Measurements from ENCODE around the gene WT1.

DNA sequence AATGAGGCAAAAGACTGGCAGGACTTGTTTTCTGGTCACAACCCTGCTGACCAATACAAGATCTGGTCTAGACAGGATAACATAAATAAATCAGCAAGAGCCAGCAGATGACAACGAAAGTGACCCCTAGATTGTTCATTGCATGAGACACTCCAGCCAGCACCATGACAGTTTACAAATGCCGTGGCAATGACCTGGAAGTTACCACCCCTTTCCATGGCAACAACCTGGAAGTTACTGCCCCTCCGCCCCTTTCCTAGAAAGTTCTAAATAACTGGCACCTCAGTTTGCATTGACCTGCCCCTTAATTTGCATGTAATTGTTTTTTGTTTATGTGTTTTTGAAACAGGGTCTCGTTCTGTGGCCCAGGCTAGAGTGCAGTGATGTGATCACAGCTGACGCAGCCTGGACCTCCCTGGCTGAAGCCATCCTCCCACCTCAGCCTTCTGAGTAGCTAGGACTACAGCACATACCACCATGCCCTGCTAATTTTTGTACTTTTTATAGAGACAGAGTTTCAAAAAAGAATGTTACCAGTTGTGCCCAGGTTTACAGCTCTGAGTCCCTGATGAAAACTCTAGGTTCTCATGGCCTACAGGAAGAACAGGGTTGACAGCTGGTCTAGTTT is 38.1 kb upstream of the WT1 start:
- TF ChIP-seq CTCF (IDR thresholded peaks at IDR 0.05): no peak
- TF ChIP-seq, protein P1, sequence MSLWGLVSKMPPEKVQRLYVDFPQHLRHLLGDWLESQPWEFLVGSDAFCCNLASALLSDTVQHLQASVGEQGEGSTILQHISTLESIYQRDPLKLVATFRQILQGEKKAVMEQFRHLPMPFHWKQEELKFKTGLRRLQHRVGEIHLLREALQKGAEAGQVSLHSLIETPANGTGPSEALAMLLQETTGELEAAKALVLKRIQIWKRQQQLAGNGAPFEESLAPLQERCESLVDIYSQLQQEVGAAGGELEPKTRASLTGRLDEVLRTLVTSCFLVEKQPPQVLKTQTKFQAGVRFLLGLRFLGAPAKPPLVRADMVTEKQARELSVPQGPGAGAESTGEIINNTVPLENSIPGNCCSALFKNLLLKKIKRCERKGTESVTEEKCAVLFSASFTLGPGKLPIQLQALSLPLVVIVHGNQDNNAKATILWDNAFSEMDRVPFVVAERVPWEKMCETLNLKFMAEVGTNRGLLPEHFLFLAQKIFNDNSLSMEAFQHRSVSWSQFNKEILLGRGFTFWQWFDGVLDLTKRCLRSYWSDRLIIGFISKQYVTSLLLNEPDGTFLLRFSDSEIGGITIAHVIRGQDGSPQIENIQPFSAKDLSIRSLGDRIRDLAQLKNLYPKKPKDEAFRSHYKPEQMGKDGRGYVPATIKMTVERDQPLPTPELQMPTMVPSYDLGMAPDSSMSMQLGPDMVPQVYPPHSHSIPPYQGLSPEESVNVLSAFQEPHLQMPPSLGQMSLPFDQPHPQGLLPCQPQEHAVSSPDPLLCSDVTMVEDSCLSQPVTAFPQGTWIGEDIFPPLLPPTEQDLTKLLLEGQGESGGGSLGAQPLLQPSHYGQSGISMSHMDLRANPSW (CRISPR knock-in tag; conservative IDR thresholded peaks at IDR 0.05; ENCODE audit: low read depth): no peak
- TF ChIP-seq SMAD4 (CRISPR knock-in tag; IDR thresholded peaks at IDR 0.05): no peak
- TF ChIP-seq JUN (CRISPR knock-in tag; IDR thresholded peaks at IDR 0.05): no peak
- TF ChIP-seq OVOL2 (CRISPR knock-in tag; IDR thresholded peaks at IDR 0.05; ENCODE audit: borderline replicate concordance): no peak
- no peak for TF ChIP-seq MAX (CRISPR knock-in tag; IDR thresholded peaks at IDR 0.05)
- TF ChIP-seq TP53 (CRISPR knock-in tag; IDR thresholded peaks at IDR 0.05): no peak
- TF ChIP-seq, protein P2, sequence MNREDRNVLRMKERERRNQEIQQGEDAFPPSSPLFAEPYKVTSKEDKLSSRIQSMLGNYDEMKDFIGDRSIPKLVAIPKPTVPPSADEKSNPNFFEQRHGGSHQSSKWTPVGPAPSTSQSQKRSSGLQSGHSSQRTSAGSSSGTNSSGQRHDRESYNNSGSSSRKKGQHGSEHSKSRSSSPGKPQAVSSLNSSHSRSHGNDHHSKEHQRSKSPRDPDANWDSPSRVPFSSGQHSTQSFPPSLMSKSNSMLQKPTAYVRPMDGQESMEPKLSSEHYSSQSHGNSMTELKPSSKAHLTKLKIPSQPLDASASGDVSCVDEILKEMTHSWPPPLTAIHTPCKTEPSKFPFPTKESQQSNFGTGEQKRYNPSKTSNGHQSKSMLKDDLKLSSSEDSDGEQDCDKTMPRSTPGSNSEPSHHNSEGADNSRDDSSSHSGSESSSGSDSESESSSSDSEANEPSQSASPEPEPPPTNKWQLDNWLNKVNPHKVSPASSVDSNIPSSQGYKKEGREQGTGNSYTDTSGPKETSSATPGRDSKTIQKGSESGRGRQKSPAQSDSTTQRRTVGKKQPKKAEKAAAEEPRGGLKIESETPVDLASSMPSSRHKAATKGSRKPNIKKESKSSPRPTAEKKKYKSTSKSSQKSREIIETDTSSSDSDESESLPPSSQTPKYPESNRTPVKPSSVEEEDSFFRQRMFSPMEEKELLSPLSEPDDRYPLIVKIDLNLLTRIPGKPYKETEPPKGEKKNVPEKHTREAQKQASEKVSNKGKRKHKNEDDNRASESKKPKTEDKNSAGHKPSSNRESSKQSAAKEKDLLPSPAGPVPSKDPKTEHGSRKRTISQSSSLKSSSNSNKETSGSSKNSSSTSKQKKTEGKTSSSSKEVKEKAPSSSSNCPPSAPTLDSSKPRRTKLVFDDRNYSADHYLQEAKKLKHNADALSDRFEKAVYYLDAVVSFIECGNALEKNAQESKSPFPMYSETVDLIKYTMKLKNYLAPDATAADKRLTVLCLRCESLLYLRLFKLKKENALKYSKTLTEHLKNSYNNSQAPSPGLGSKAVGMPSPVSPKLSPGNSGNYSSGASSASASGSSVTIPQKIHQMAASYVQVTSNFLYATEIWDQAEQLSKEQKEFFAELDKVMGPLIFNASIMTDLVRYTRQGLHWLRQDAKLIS (CRISPR knock-in tag; IDR thresholded peaks at IDR 0.05; ENCODE audit: borderline replicate concordance): no peak
